Measurements from ENCODE around the gene RHEBL1. TPM values are rescaled to one million over a fixed set of nuclear protein-coding genes. Genes with fewer than 3 reads are reported as not detected.
A peak's percentile ranks its signal among the peaks of the same experiment; 100 is the strongest.

Gene RHEBL1
- total RNA-seq (2021; fragmentation: NEBNext Ultra II Directional; extraction: Animal tissue kit (Norgen Biotek cat#: 25700)): 7.0 and 7.5 TPM in 2 replicates
- polyA plus RNA-seq (2011; rRNA removed): 8.1 and 9.4 TPM in 2 replicates
- 8.9 TPM for polyA plus RNA-seq (2011; cell fraction: cytosol; rRNA removed)
- polyA plus RNA-seq (2011; cell fraction: nucleus; rRNA removed): 8.4 TPM
- polyA plus RNA-seq (2012, experiment 1 of 2): 6.8 to 8.2 TPM (median 7.4 TPM) in 4 replicates
- 6.5 TPM for polyA plus RNA-seq (2012, experiment 2 of 2)
- 4.7 TPM for polyA plus RNA-seq (2013, experiment 1 of 2)
- polyA plus RNA-seq (2013, experiment 2 of 2): 4.9 TPM
- polyA minus RNA-seq (2011; rRNA and poly(A)+ RNA removed): 5.3 and 7.7 TPM in 2 replicates
- 3.9 TPM for polyA minus RNA-seq (2011; cell fraction: cytosol; rRNA and poly(A)+ RNA removed)
- 3.0 TPM for polyA minus RNA-seq (2011; cell fraction: nucleus; rRNA and poly(A)+ RNA removed)
- long read RNA-seq, experiment 1, partial matches to known transcripts: 3 of 12 reads
- long read RNA-seq, experiment 1, other reads (novel, unspliced or antisense): 4 of 12 reads
- long read RNA-seq, experiment 2, transcript RHEBL1-201 (8 exons, 1,210 nt): major isoform, 5 of 9 reads
- long read RNA-seq, experiment 2, partial matches to known transcripts: 0 of 9 reads
- long read RNA-seq, experiment 2, other reads (novel, unspliced or antisense): 4 of 9 reads

- no peak within 1 kb of the TSS for H3K27ac ChIP-seq (ENCODE audit: low read depth, low read length)
- DNase-seq (ENCODE audit: low read depth in 1 of 2, low spot score in 2 of 2) (peak; percentile 86 to 98), FAIRE-seq (no peak)
- peak within 1 kb of the TSS; percentile 57 for H3K4ac ChIP-seq (replicated peaks; ENCODE audit: insufficient read length, low read depth, low read length)
- no peak within 1 kb of the TSS for H3K14ac ChIP-seq (ENCODE audit: insufficient read length)
- H4K5ac ChIP-seq (ENCODE audit: insufficient read length, low read depth, low read length): peak within 1 kb of the TSS; percentile 41
- H2AK5ac ChIP-seq (ENCODE audit: low read depth, low read length): no peak within 1 kb of the TSS
- peak within 1 kb of the TSS; percentile 70 to 93 (median 80) for H3K4me3 ChIP-seq (ENCODE audit: extremely low read depth in 1 of 4, insufficient read depth in 2 of 4, low read depth in 3 of 4, low read length in 4 of 4)
- H2BK5ac ChIP-seq (ENCODE audit: low read depth, low read length): peak within 1 kb of the TSS; percentile 71
- H4K8ac ChIP-seq (ENCODE audit: extremely low read depth, insufficient read depth, low read length): peak within 1 kb of the TSS; percentile 88
- 2% methylated on average over 58 of the region's 60 CpGs; no CpG with 5 or more reads in 1 of the 2 experiments for WGBS, 2 experiments (ENCODE audit: extremely low coverage in 1 of 2, insufficient coverage in 1 of 2, insufficient read length in 1 of 2, insufficient replicate concordance in 2 of 2, low coverage in 1 of 2, low lambda C conversion rate in 2 of 2, missing lambda C conversion rate in 1 of 2)
- H3K27me3 ChIP-seq (replicated peaks in 1 of 4; ENCODE audit: control insufficient read depth in 3 of 4, extremely low read depth in 1 of 4, insufficient read depth in 3 of 4, low read length in 3 of 4): peaks cover 0 to 8% (median 3%) of the 10 kb centered on the region in 4 experiments; a peak in 5 of 7 replicates
- H3K36me3 ChIP-seq (ENCODE audit: control insufficient read depth in 2 of 4, insufficient read depth in 4 of 4, low read length in 3 of 4): no peaks in the 10 kb centered on the region
- no peak within 1 kb of the TSS for H2BK15ac ChIP-seq (ENCODE audit: low read length)
- POLR2A ChIA-PET (ENCODE audit: partially characterized antibody): interaction anchor here (0.8 to 3.6 kb wide), 14 partner anchors 9 to 74 kb away, joined by 3 to 32 read pairs (median 5); partner anchors contain the start of genes DHH, KMT2D and TUBA1B
- H2BK20ac ChIP-seq (ENCODE audit: low read length): peak within 1 kb of the TSS; percentile 66; the same call in 1 of the 2 replicates
- peak within 1 kb of the TSS; percentile 18 for H2BK120ac ChIP-seq (replicated peaks; ENCODE audit: low read depth, low read length)
- H2AFZ ChIP-seq (ENCODE audit: low read length): no peak within 1 kb of the TSS; the same call in 1 of the 2 replicates
- no peak within 1 kb of the TSS for H4K91ac ChIP-seq (replicated peaks; ENCODE audit: insufficient read length, low read length)
- CTCF ChIA-PET (ENCODE audit: partially characterized antibody): interaction anchor here (0.5 to 10.0 kb wide), 10 partner anchors 16 to 594 kb away, joined by 3 to 129 read pairs (median 4); partner anchors contain the start of gene DHH
- no peaks in the 10 kb centered on the region for H3K79me2 ChIP-seq (ENCODE audit: control insufficient read depth in 1 of 2, insufficient read depth in 2 of 2, low read length in 2 of 2)
- H3K4me2 ChIP-seq (ENCODE audit: insufficient read depth in 1 of 2, low read depth in 2 of 2, low read length in 2 of 2): peak within 1 kb of the TSS; percentile 87 to 93
- H3K23ac ChIP-seq (ENCODE audit: insufficient read length): no peak within 1 kb of the TSS
- H3K4me1 ChIP-seq (replicated peaks in 1 of 4; ENCODE audit: control insufficient read depth in 3 of 4, insufficient read depth in 4 of 4, low read length in 3 of 4): peaks cover 2 to 6% (median 4%) of the 10 kb centered on the region in 4 experiments; a peak in 5 of 7 replicates
- H3K79me1 ChIP-seq (ENCODE audit: low read depth, low read length): no peaks in the 10 kb centered on the region
- no peaks in the 10 kb centered on the region for H4K20me1 ChIP-seq (replicated peaks in 1 of 2; ENCODE audit: control insufficient read depth in 1 of 2, insufficient read depth in 2 of 2, low read length in 2 of 2)
- no peak within 1 kb of the TSS for H3K56ac ChIP-seq (replicated peaks; ENCODE audit: insufficient read length, low read depth, low read length)
- H3K9me3 ChIP-seq (ENCODE audit: insufficient read depth in 2 of 2, low read depth in 1 of 2, low read length in 1 of 2): no peaks in the 10 kb centered on the region
- no peak within 1 kb of the TSS for H2BK12ac ChIP-seq (ENCODE audit: low read depth, low read length)
- H3K9ac ChIP-seq (replicated peaks in 1 of 4; ENCODE audit: extremely low read depth in 1 of 4, low read depth in 3 of 4, low read length in 3 of 4): peak within 1 kb of the TSS in 2 of 4 experiments; percentile 24 to 25; a peak in 3 of 7 replicates
- H3K18ac ChIP-seq (ENCODE audit: extremely low read depth, low read length): no peak within 1 kb of the TSS; the same call in 1 of the 2 replicates
- peaks cover 11% of the 10 kb centered on the region for H3K23me2 ChIP-seq (ENCODE audit: low read depth, low read length)
- TF ChIP-seq SP4 (IDR thresholded peaks at IDR 0.05; ENCODE audit: low read length) (peak; percentile 79; the same call in 1 of the 2 replicates), NRF1 (IDR thresholded peaks at IDR 0.05; ENCODE audit: low read depth, low read length) (peak; percentile 69), SAP30 (IDR thresholded peaks at IDR 0.05; ENCODE audit: insufficient read depth, insufficient replicate concordance, low read length) (peak; percentile 78), RXRA (IDR thresholded peaks at IDR 0.05; ENCODE audit: insufficient read depth, low read depth, low read length) (no peak), PHF8 (conservative IDR thresholded peaks at IDR 0.05; ENCODE audit: low read depth, low read length) (peak; percentile 55; the same call in 1 of the 2 replicates), KDM1A (IDR thresholded peaks at IDR 0.05; ENCODE audit: borderline replicate concordance, low read length) (peak; percentile 52; the same call in 1 of the 2 replicates), RBBP5 (IDR thresholded peaks at IDR 0.05; ENCODE audit: borderline replicate concordance, low read depth, low read length) (peak; percentile 82; the same call in 1 of the 2 replicates)
These were observed at the start of gene RHEBL1 for GRCh38 chr12:49069507-49070346. RHEBL1 (minus strand) TSS chr12:49069979; CDS start chr12:49069785, 194 bp downstream.

Measured in H1 (cell line).